ENCODE data around the gene NAA16. TPM values are rescaled to one million over a fixed set of nuclear protein-coding genes. Genes with fewer than 3 reads are reported as not detected.
"Not testable (repeated sequence)": the region's sequence is repeated elsewhere in the genome, so short reads cannot be mapped to it uniquely, and the experiment has no call there.

Gene NAA16
- total RNA-seq, 2 donors from 2014 or later: 38.3 to 41.5 TPM

- Mint-ChIP-seq H3K4me3 (peak overlapping the region; percentile 12), H3K4me1 (peaks cover 32% of the 10 kb centered on the region), H3K36me3 (ENCODE audit: low read depth) (peaks cover 2% of the 10 kb centered on the region), H3K27ac (peak overlapping the region; percentile 97), H3K27me3 (no peaks in the 10 kb centered on the region)
- peak in 2 of 3 donors; percentile 37 to 59 for DNase-seq
- peak; percentile 78 for ATAC-seq
- no peaks in the 10 kb centered on the region for H3K9me3 ChIP-seq (ENCODE audit: control insufficient read depth, low read length, poor library complexity, severe bottlenecking)
These were observed 42.1 kb downstream of the NAA16 start for GRCh38 chr13:41352935-41353840.

- Mint-ChIP-seq H3K4me1 (peaks cover 27% of the 10 kb centered on the region), H3K27me3 (no peaks in the 10 kb centered on the region), H3K4me3 (no peak overlapping the region), H3K36me3 (ENCODE audit: low read depth) (peaks cover 2% of the 10 kb centered on the region), H3K27ac (peak overlapping the region; percentile 97)
- H3K9me3 ChIP-seq (ENCODE audit: control insufficient read depth, low read length, poor library complexity, severe bottlenecking): no peaks in the 10 kb centered on the region
- DNase-seq (no peak), ATAC-seq (no peak)
These were observed 43.3 kb downstream of the NAA16 start for GRCh38 chr13:41354416-41354815.

GRCh38 chr13:41356385-41356648 is 45.2 kb downstream of the NAA16 start:
- Mint-ChIP-seq H3K4me3 (peak overlapping the region; percentile 76), H3K4me1 (peaks cover 27% of the 10 kb centered on the region), H3K27ac (peak overlapping the region; percentile 98)
- not testable (repeated sequence) for DNase-seq; H3K9me3 ChIP-seq (ENCODE audit: control insufficient read depth, low read length, poor library complexity, severe bottlenecking); H3K36me3 Mint-ChIP-seq (ENCODE audit: low read depth); H3K27me3 Mint-ChIP-seq
- peak; percentile 12 for ATAC-seq

- H3K36me3 Mint-ChIP-seq (ENCODE audit: low read depth): peaks cover 5% of the 10 kb centered on the region
These were observed 45.7 kb downstream of the NAA16 start for GRCh38 chr13:41356786-41357185.

GRCh38 chr13:41361491-41361890 is 50.4 kb downstream of the NAA16 start:
- Mint-ChIP-seq H3K4me3 (no peak overlapping the region), H3K4me1 (peaks cover 20% of the 10 kb centered on the region)

More at GRCh38 chr13:41356786-41357185, 45.7 kb downstream of the NAA16 start:
- Mint-ChIP-seq H3K27me3 (no peaks in the 10 kb centered on the region), H3K4me3 (peak overlapping the region; percentile 76), H3K4me1 (peaks cover 27% of the 10 kb centered on the region), H3K27ac (peak overlapping the region; percentile 98)
- ATAC-seq (peak; percentile 82), DNase-seq (peak in 1 of 3 donors; percentile 20)
- no peaks in the 10 kb centered on the region for H3K9me3 ChIP-seq (ENCODE audit: control insufficient read depth, low read length, poor library complexity, severe bottlenecking)

GRCh38 chr13:41364043-41364442 is 53.0 kb downstream of the NAA16 start:
- no peaks in the 10 kb centered on the region for H3K9me3 ChIP-seq (ENCODE audit: control insufficient read depth, low read length, poor library complexity, severe bottlenecking)
- peaks cover 7% of the 10 kb centered on the region for H3K4me1 Mint-ChIP-seq
- ATAC-seq (no peak), DNase-seq (no peak)
- no peaks in the 10 kb centered on the region for H3K27me3 Mint-ChIP-seq
- peaks cover 16% of the 10 kb centered on the region for H3K36me3 Mint-ChIP-seq (ENCODE audit: low read depth)
- H3K4me3 Mint-ChIP-seq: no peak overlapping the region
- H3K27ac Mint-ChIP-seq: peak overlapping the region; percentile 79

More at GRCh38 chr13:41361491-41361890, 50.4 kb downstream of the NAA16 start:
- no peak for DNase-seq
- peaks cover 14% of the 10 kb centered on the region for H3K36me3 Mint-ChIP-seq (ENCODE audit: low read depth)
- H3K27ac Mint-ChIP-seq: peak overlapping the region; percentile 34
- no peak for ATAC-seq
- H3K27me3 Mint-ChIP-seq: no peaks in the 10 kb centered on the region
- H3K9me3 ChIP-seq (ENCODE audit: control insufficient read depth, low read length, poor library complexity, severe bottlenecking): no peaks in the 10 kb centered on the region

GRCh38 chr13:41365631-41366030 is 54.6 kb downstream of the NAA16 start:
- ATAC-seq (no peak), DNase-seq (no peak)
- no peak overlapping the region for H3K4me3 Mint-ChIP-seq
- no peaks in the 10 kb centered on the region for H3K27me3 Mint-ChIP-seq
- H3K9me3 ChIP-seq (ENCODE audit: control insufficient read depth, low read length, poor library complexity, severe bottlenecking): no peaks in the 10 kb centered on the region
- peaks cover 17% of the 10 kb centered on the region for H3K36me3 Mint-ChIP-seq (ENCODE audit: low read depth)
- H3K27ac Mint-ChIP-seq: no peak overlapping the region
- H3K4me1 Mint-ChIP-seq: peaks cover 7% of the 10 kb centered on the region

- Mint-ChIP-seq H3K4me3 (no peak overlapping the region), H3K27me3 (no peaks in the 10 kb centered on the region), H3K4me1 (peaks cover 3% of the 10 kb centered on the region), H3K27ac (no peak overlapping the region), H3K36me3 (ENCODE audit: low read depth) (peaks cover 5% of the 10 kb centered on the region)
- ATAC-seq (no peak), DNase-seq (no peak)
- no peaks in the 10 kb centered on the region for H3K9me3 ChIP-seq (ENCODE audit: control insufficient read depth, low read length, poor library complexity, severe bottlenecking)
These were observed 59.7 kb downstream of the NAA16 start for GRCh38 chr13:41370736-41371135.

GRCh38 chr13:41377446-41377845 is 66.4 kb downstream of the NAA16 start:
- peak overlapping the region; percentile 27 for H3K27ac Mint-ChIP-seq
- DNase-seq (no peak), ATAC-seq (no peak)
- H3K36me3 Mint-ChIP-seq (ENCODE audit: low read depth): no peaks in the 10 kb centered on the region
- H3K27me3 Mint-ChIP-seq: no peaks in the 10 kb centered on the region
- H3K4me3 Mint-ChIP-seq: no peak overlapping the region
- H3K9me3 ChIP-seq (ENCODE audit: control insufficient read depth, low read length, poor library complexity, severe bottlenecking): no peaks in the 10 kb centered on the region
- H3K4me1 Mint-ChIP-seq: no peaks in the 10 kb centered on the region

- H3K4me3 Mint-ChIP-seq: no peak overlapping the region
- no peak overlapping the region for H3K27ac Mint-ChIP-seq
- DNase-seq: no peak
- no peaks in the 10 kb centered on the region for H3K36me3 Mint-ChIP-seq (ENCODE audit: low read depth)
- H3K9me3 ChIP-seq (ENCODE audit: control insufficient read depth, low read length, poor library complexity, severe bottlenecking): no peaks in the 10 kb centered on the region
- no peak for ATAC-seq
- H3K4me1 Mint-ChIP-seq: no peaks in the 10 kb centered on the region
- H3K27me3 Mint-ChIP-seq: no peaks in the 10 kb centered on the region
These were observed 71.4 kb downstream of the NAA16 start for GRCh38 chr13:41382431-41382830.

- Mint-ChIP-seq H3K4me3 (no peak overlapping the region), H3K4me1 (no peaks in the 10 kb centered on the region), H3K27me3 (no peaks in the 10 kb centered on the region), H3K36me3 (ENCODE audit: low read depth) (no peaks in the 10 kb centered on the region), H3K27ac (no peak overlapping the region)
- no peak for ATAC-seq
- H3K9me3 ChIP-seq (ENCODE audit: control insufficient read depth, low read length, poor library complexity, severe bottlenecking): no peaks in the 10 kb centered on the region
- DNase-seq: no peak
These were observed 72.3 kb downstream of the NAA16 start for GRCh38 chr13:41383386-41383785.

- no peak for ATAC-seq
- Mint-ChIP-seq H3K4me1 (peaks cover 3% of the 10 kb centered on the region), H3K27me3 (no peaks in the 10 kb centered on the region), H3K36me3 (ENCODE audit: low read depth) (no peaks in the 10 kb centered on the region), H3K27ac (peak overlapping the region; percentile 19), H3K4me3 (no peak overlapping the region)
- no peaks in the 10 kb centered on the region for H3K9me3 ChIP-seq (ENCODE audit: control insufficient read depth, low read length, poor library complexity, severe bottlenecking)
- no peak for DNase-seq
These were observed 73.9 kb downstream of the NAA16 start for GRCh38 chr13:41384749-41385503.

GRCh38 chr13:41386211-41386610 is 75.1 kb downstream of the NAA16 start:
- ATAC-seq (no peak), DNase-seq (no peak)
- Mint-ChIP-seq H3K36me3 (ENCODE audit: low read depth) (no peaks in the 10 kb centered on the region), H3K27ac (no peak overlapping the region), H3K4me3 (no peak overlapping the region), H3K4me1 (peaks cover 3% of the 10 kb centered on the region), H3K27me3 (no peaks in the 10 kb centered on the region)
- H3K9me3 ChIP-seq (ENCODE audit: control insufficient read depth, low read length, poor library complexity, severe bottlenecking): no peaks in the 10 kb centered on the region

All from T-helper 17 cell (primary cell).